ENCODE measurements around the gene RPP40.

The RPP40 gene

GRCh38 chr6:4970739-4971395 is 33.0 kb downstream of the RPP40 start:
- FAIRE-seq, result no peak
- DNase-seq (ENCODE audit: low spot score), result no peak

- FAIRE-seq (no peak), DNase-seq (ENCODE audit: low spot score) (no peak)
These were observed 34.1 kb downstream of the RPP40 start for GRCh38 chr6:4969609-4970285.

- DNase-seq (ENCODE audit: low spot score) (no peak), FAIRE-seq (no peak)
These were observed 36.4 kb downstream of the RPP40 start for GRCh38 chr6:4967301-4968030.

GRCh38 chr6:4965562-4966389 is 38.1 kb downstream of the RPP40 start:
- FAIRE-seq, result no peak

GRCh38 chr6:4964675-4965561 is 38.9 kb downstream of the RPP40 start:
- DNase-seq (ENCODE audit: low spot score) (no peak), FAIRE-seq (no peak)

More at GRCh38 chr6:4965562-4966389, 38.1 kb downstream of the RPP40 start:
- no peak for DNase-seq (ENCODE audit: low spot score)

GRCh38 chr6:4962905-4963304 is 40.9 kb downstream of the RPP40 start:
- no peak for DNase-seq (ENCODE audit: low spot score)
- no peak for FAIRE-seq

GRCh38 chr6:4961322-4962168 is 42.3 kb downstream of the RPP40 start:
- DNase-seq (ENCODE audit: low spot score), result no peak

GRCh38 chr6:4958624-4959023 is 45.2 kb downstream of the RPP40 start:
- DNase-seq (ENCODE audit: low spot score) (no peak), FAIRE-seq (no peak)

More at GRCh38 chr6:4961322-4962168, 42.3 kb downstream of the RPP40 start:
- FAIRE-seq, result no peak

- FAIRE-seq (no peak), DNase-seq (ENCODE audit: low spot score) (no peak)
These were observed 46.2 kb downstream of the RPP40 start for GRCh38 chr6:4957521-4958231.

GRCh38 chr6:4956625-4957024 is 47.2 kb downstream of the RPP40 start:
- FAIRE-seq, result no peak
- DNase-seq (ENCODE audit: low spot score), result no peak

GRCh38 chr6:4953440-4953839 is 50.4 kb downstream of the RPP40 start:
- no peak for DNase-seq (ENCODE audit: low spot score)
- no peak for FAIRE-seq

- DNase-seq (ENCODE audit: low spot score) (no peak), FAIRE-seq (no peak)
These were observed 52.9 kb downstream of the RPP40 start for GRCh38 chr6:4950836-4951533.

- no peak for FAIRE-seq
- DNase-seq (ENCODE audit: low spot score), result no peak
These were observed 53.8 kb downstream of the RPP40 start for GRCh38 chr6:4950076-4950475.

GRCh38 chr6:4948781-4949450 is 54.9 kb downstream of the RPP40 start:
- FAIRE-seq, result no peak

GRCh38 chr6:4947716-4948115 is 56.1 kb downstream of the RPP40 start:
- FAIRE-seq, result no peak
- DNase-seq (ENCODE audit: low spot score), result no peak

More at GRCh38 chr6:4948781-4949450, 54.9 kb downstream of the RPP40 start:
- DNase-seq (ENCODE audit: low spot score), result no peak

- DNase-seq (ENCODE audit: low spot score) (no peak), FAIRE-seq (no peak)
These were observed 57.3 kb downstream of the RPP40 start for GRCh38 chr6:4946521-4946920.

Measured in urothelium cell line (cell line).